GM12801 (cell line): ENCODE measurements around the gene TSHZ2.

Source experiments
- CTCF ChIP-seq: IDR thresholded peaks from one replicate; pipeline ENCODE4 v1.5.1; 2011; ENCODE audit warnings: control low read depth; ENCODE audit not compliant: insufficient read length; ENCODE audit errors: extremely low read depth

TSHZ2 gene

GRCh38 chr20:52948491-52948890 lies 23.7 kb upstream of the TSHZ2 start:
- no peak for TF ChIP-seq CTCF

GRCh38 chr20:52953020-52953419 lies 19.1 kb upstream of the TSHZ2 start:
- TF ChIP-seq CTCF: no peak

- TF ChIP-seq CTCF: no peak
Observed at GRCh38 chr20:52954849-52955248, 17.3 kb upstream of the TSHZ2 start.

- TF ChIP-seq CTCF: no peak
Observed at GRCh38 chr20:52958211-52958610, 13.9 kb upstream of the TSHZ2 start.

GRCh38 chr20:52959125-52959524 lies 13.0 kb upstream of the TSHZ2 start:
- no peak for TF ChIP-seq CTCF

- TF ChIP-seq CTCF: no peak
Observed at GRCh38 chr20:52962183-52962582, 10.0 kb upstream of the TSHZ2 start.

GRCh38 chr20:52963131-52963530 lies 9.0 kb upstream of the TSHZ2 start:
- no peak for TF ChIP-seq CTCF

GRCh38 chr20:52964131-52964530 lies 8.0 kb upstream of the TSHZ2 start:
- no peak for TF ChIP-seq CTCF
